GM21381 (cell line): ENCODE measurements around the gene ZNF384.

ENCODE experiments used
- ATAC-seq: cut with Tn5 transposase; IDR thresholded peaks from one replicate; pipeline ENCODE4 v1.9.1; 2021; ENCODE audit warnings: mild to moderate bottlenecking, moderate library complexity; ENCODE audit not compliant: unreplicated experiment

ZNF384 gene

GRCh38 chr12:6653987-6654386, 35.2 kb downstream of the ZNF384 start:
- ATAC-seq, result no peak

DNA sequence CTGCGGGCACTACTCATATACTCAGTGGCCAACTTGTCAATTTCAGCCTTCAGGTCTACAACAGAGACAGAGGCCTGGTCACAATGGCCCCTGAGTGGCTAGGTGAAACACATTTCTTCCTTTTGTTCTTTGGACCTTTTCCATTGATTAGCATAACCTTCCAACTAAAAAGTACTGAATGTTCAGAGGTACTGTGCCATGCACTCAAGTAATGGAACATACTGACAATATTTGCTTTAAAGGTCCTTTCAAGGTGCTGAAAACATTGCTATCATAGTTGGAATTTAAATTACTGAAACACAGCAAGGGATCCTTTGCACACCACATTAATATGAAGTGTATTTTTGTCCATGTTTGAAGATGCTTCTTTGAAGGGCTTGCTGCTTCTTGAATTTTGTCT, 35.8 kb downstream of the ZNF384 start:
- no peak for ATAC-seq

DNA sequence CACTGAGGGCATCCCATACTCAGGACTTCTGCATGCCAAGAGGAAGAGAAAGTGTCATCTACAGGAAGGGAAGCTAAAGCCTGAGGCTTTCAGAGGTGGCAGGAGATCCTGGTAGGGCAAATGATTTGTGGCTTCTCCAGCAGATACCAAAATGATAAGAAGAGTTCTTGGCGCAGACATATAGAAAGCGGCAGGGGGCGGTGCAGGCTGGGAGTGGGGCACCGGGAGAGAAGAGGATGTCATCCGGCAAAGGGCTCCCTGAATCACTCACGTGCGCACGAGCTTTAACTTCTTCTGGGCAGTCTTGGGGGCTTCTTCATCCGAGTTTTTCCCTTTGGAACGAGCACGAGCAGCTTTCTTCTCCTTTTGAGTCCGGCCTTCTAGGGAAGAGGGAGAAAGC, 36.8 kb downstream of the ZNF384 start:
- ATAC-seq, result no peak

DNA sequence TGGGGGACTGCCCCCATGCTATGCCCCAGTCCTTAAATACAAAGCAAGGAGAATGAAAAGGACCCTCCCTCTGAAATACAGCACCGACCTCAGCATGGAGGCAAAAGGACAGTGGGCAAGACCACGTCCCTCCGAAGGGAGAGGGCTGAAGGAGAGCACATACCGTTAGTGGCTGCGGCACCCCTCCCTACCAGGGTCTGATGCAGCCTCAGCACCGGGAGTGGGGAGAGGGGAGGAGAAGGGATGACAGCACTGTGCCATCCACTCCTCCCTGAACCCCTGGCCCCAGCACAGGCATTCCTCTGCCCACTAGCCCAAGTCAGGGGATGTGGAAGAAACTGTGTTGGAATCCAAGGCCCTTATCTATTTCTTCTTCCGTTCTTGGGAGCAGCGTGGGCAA, 38.3 kb downstream of the ZNF384 start:
- ATAC-seq, result no peak

- ATAC-seq, result no peak
Measured at GRCh38 chr12:6647083-6647604, 42.0 kb downstream of the ZNF384 start, which contains the start of gene ACRBP. ACRBP (minus strand) TSS chr12:6647432; CDS start chr12:6647366, 66 bp downstream.

DNA sequence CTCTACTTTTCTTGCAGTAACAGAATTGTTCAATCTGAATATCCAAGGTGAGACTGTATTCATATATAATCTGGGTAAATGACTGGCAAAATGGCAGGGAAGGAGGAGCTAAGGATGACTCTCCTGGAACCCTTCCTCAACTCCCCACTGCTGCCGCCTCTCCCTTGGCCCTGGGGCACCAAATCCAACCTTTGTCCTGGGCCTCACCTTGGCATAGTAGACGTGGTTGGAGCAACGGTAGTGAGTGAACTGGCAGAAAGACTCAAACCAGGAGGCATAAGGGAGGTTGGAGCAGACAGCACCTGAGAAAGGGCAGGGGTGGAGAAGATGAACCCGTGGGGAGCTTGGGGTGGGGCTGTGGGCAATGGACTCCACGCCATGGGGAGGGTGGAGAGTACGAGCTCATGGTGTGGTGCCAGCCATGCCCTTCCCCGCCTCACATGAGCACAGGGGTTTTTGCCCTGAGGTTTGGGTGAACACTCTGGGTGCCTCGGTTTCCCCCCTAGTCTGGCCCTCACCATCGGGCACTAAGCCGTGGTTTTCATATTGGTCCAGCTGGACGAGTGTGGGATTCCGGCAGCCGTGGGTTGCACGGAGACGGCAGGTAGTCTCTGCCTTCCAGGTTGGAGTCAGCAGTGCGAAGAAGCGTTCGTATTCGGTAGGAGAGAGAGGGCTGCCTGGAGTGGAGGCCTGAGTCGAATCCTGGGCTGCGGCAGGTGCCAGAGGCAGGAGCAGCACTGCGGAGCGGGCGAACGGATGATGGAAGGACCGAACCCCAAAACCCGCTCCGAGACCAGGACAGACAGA, 42.7 kb downstream of the ZNF384 start:
- ATAC-seq, result no peak

DNA sequence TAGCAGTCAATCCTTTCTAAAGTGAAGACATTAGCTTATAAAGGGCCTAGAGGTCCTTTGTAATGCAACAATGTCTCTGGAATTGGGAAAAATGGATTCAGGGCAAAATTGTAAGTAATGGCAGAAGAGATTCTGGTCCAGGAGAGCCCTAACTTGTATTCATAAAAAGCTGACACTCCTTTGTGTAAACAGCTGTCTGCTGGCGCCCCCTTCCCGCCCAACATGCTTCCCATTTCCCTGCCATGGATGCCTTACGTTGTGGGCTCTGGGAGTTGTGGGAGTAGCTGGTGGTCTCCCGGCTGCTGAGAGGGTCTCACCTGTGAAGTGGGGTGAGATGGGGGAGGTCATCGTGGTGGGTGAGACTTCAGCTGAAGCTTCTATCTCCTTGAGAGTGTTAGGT, 44.3 kb downstream of the ZNF384 start:
- no peak for ATAC-seq

GRCh38 chr12:6644257-6644596, 44.9 kb downstream of the ZNF384 start:
- ATAC-seq, result no peak

DNA sequence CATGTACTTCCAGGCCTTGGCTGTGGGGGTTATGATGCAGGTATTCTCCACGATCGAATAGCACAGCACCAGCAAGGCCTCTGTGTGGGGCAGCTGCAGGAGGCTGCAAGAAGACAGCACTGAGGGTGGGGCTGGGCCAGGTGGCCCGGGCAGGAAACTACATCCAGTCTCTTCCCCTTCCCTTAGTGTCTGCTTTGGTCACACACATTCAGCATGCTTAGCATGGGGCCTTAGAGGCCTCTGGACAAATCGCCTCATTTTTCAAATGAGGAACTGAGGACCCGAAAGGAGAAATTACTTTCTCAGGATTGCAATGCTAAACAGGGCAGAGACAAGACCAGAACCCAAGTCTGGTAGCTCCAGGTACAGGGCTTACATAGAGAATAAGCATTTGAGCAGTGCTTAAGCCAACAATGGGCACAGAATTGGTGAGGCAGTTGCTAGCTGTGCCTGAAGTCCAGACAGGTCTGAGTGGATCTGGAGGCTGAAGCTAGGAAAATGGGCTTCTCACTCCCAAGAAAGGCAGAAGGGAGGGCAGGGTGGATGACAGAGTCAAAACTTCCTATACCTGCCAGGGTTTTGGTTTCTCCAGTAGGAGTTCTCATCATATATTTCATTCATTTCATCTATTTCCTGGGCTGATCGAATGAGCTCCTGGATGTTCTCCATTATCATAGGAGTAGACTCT, 45.5 kb downstream of the ZNF384 start:
- no peak for ATAC-seq

GRCh38 chr12:6641131-6641530, 48.0 kb downstream of the ZNF384 start:
- ATAC-seq, result no peak

DNA sequence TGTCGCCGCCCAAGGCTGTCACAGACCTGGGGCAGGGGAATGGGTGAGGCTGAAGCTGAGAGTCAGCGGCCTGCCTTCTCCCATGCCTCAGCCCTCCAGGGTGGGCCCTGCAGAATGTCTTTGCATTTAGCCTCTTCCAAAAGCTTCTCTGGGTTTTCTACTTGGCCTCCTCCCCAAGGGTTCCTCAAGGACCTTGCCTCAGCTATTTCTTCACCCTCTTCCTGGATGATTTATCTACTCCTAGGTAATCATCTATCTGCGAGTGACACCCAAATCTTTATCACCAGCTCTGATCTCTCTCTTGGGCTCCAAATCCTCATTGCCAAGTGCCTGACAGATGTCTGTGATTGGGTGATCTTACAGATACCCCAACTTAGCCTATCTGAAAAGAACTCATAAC, 48.7 kb downstream of the ZNF384 start:
- no peak for ATAC-seq

- no peak for ATAC-seq
Measured at GRCh38 chr12:6639151-6639801, 49.9 kb downstream of the ZNF384 start.

GRCh38 chr12:6638305-6638704, 50.9 kb downstream of the ZNF384 start:
- no peak for ATAC-seq

DNA sequence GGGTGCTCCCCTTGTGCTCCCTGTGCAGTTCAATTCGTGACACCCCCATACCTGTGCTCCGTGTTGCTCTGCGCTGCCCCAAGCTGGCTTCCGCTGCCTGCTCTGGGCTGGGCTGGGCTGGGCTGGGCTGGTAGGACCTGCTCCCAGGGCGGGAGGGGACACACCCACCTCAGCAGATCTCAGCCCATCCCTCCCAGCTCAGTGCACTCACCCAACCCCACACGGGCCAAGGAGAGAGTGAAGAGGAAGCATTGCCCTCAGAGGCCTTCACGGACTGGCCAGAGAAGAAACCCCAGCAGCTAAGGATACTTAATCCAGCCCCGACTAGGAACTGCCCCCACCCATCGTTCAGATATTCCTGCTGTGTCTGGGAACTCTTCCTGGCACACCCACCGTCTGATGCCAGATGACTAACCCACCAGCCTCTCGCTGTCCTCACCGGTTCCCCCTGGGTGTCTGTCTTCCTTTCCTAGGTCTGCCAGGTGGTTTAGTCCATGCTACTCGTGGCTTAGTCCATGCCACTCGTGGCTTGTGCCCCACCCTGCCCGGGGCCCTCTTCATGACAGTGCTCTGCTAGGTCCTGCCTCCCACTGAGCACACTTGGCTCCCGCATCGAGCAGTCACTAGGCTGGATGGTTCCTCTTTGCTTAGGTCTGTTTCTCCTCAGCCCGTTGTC, 53.2 kb downstream of the ZNF384 start, which contains the start of gene LPAR5:
Gene LPAR5 (minus strand): TSS at position 104 of the 676 bp plus-strand sequence. CDS start 14,711 bp downstream, outside the sequence.
- ATAC-seq, result peak; percentile 51

DNA sequence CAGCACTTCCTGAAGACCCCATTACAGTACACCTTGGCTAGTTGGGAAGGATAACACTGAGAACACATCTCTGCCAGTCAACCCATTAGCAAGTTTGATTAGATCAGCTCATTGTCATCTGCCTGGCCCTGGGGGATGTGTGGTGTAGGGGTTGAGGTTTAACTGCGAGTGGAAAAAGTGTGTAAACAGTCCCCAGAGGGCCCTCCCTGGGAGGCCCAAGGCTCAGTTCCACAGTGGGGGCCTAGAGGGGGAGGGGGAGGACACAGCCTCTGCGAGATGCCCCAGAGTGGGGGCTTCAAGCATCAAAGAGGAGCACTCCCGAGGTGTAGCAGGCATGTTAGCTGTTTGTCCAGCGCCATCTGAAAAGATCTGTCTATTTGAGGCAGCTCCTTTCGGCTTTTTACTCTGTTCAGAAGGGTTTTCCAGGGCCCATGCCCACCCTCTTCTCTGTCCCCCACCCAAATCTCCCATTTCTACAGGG, 53.8 kb downstream of the ZNF384 start:
- ATAC-seq, result peak; percentile 28

GRCh38 chr12:6632026-6632983, 56.9 kb downstream of the ZNF384 start:
- ATAC-seq, result no peak

GRCh38 chr12:6631549-6631961, 57.6 kb downstream of the ZNF384 start:
- ATAC-seq, result no peak

- no peak for ATAC-seq
Measured at GRCh38 chr12:6630736-6631135, 58.4 kb downstream of the ZNF384 start.

- no peak for ATAC-seq
Measured at GRCh38 chr12:6627616-6628015, 61.6 kb downstream of the ZNF384 start.
